Chondrocyte (in vitro differentiated cells): ENCODE measurements around the gene PICK1. TPM values are rescaled to one million over a fixed set of nuclear protein-coding genes. Genes with fewer than 3 reads are reported as not detected.

Experiments used
- DNase-seq: peaks from one replicate; pipeline ENCODE4 v3.0.0; 2021; ENCODE audit warnings: mixed read lengths, low spot score
- H3K27ac Mint-ChIP-seq: one replicate; pipeline ENCODE4 v1.8.0; 2021; ENCODE audit warnings: mild to moderate bottlenecking, moderate library complexity, mixed read lengths; ENCODE audit not compliant: unreplicated experiment
- H3K27me3 Mint-ChIP-seq: 2 replicates; pipeline ENCODE4 v1.8.0; 2021; ENCODE audit warnings: low read depth, mixed read lengths
- H3K36me3 Mint-ChIP-seq: 2 replicates; pipeline ENCODE4 v1.8.0; 2021; ENCODE audit warnings: low read depth, mixed read lengths
- H3K4me1 Mint-ChIP-seq: 2 replicates; pipeline ENCODE4 v1.8.0; 2021; ENCODE audit warnings: low read depth, mild to moderate bottlenecking, mixed read lengths
- H3K4me3 Mint-ChIP-seq: one replicate; pipeline ENCODE4 v1.8.0; 2021; ENCODE audit warnings: mild to moderate bottlenecking, moderate library complexity, mixed read lengths; ENCODE audit not compliant: unreplicated experiment
- H3K9me3 Mint-ChIP-seq: 2 replicates; pipeline ENCODE4 v1.8.0; 2021; ENCODE audit warnings: low read depth, mixed read lengths
- total RNA-seq: library from RNA; stranded (reverse); gene quantifications from 3 replicates; pipeline ENCODE4 v1.2.1, GENCODE V29; 2021
- TF ChIP-seq, protein P1 (sequence below): fragments of 200-600 bp; sonication (generic); IDR thresholded peaks from 2 replicates; pipeline ENCODE4 v1.5.0; 2021; ENCODE audit warnings: antibody characterized with exemption, mild to moderate bottlenecking, moderate library complexity

The PICK1 gene
- total RNA-seq, 1 donor from 2014 or later = 13.5 TPM

DNA sequence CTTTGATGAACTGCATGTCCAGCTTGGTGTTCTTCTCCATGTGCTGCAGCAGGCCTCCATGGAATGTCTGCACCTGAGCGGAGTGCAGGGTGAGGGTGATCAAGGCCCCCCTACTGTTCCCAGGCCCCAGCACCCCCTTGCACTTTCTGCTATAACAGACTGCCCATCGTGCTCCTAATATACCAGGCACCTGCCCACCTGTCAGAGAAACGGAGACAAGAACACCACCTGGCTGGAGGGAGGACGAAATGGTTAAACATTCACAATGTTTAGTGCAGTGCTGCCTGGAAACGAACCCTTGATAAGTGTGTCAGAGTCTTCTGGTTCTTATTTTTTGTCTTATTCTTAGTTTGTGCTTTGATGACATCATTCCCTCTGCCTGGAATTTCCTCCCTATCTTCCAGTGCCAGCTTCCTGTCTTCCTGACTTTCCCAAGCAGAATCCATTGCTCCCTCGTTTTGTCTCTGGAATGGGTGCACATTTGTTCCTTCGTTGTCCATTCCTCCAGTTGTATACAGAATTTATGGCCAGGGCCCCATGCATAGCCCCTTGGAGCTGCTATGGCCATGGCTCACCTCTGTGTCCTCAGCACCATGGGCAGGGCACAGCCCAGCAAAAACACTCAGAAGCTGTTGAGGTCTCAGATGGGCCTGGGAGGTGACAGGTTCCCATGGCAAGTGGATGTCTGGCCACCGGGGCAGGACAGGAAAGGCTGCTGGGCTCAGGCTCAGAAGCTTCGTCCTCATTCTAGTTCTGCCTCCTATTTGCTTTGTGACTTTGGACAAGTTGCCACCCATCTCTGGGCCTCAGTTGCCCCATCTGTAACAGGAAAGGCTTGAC lies 41.4 kb downstream of the PICK1 start:
- Mint-ChIP-seq H3K27ac (no peak overlapping the region), H3K27me3 (no peaks in the 10 kb centered on the region), H3K4me1 (peaks cover 15% of the 10 kb centered on the region)

DNA sequence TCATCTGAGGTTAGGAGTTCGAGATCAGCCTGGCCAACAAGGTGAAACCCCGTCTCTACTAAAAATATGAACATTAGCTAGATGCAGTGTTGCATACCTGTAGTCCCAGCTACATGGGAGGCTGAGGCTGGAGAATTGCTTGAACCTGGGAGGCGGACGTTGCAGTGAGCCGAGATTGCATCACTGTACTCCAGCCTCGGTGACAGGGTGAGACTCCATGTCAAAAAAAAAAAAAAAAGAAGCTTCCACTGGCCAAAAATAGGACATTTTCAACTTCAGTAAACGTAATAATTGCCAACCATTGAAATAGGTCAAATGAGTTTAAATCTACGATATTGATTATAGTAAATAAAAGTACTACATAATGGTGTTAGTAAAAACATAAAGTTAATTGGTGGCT lies 46.4 kb downstream of the PICK1 start:
- no peak for DNase-seq
- Mint-ChIP-seq H3K9me3 (no peaks in the 10 kb centered on the region), H3K4me3 (no peak overlapping the region), H3K27me3 (no peaks in the 10 kb centered on the region), H3K36me3 (no peaks in the 10 kb centered on the region), H3K4me1 (peaks cover 4% of the 10 kb centered on the region), H3K27ac (no peak overlapping the region)
- TF ChIP-seq, protein P1, sequence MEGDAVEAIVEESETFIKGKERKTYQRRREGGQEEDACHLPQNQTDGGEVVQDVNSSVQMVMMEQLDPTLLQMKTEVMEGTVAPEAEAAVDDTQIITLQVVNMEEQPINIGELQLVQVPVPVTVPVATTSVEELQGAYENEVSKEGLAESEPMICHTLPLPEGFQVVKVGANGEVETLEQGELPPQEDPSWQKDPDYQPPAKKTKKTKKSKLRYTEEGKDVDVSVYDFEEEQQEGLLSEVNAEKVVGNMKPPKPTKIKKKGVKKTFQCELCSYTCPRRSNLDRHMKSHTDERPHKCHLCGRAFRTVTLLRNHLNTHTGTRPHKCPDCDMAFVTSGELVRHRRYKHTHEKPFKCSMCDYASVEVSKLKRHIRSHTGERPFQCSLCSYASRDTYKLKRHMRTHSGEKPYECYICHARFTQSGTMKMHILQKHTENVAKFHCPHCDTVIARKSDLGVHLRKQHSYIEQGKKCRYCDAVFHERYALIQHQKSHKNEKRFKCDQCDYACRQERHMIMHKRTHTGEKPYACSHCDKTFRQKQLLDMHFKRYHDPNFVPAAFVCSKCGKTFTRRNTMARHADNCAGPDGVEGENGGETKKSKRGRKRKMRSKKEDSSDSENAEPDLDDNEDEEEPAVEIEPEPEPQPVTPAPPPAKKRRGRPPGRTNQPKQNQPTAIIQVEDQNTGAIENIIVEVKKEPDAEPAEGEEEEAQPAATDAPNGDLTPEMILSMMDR = no peak

More for the DNA sequence above, 41.4 kb downstream of the PICK1 start:
- Mint-ChIP-seq H3K36me3 (no peaks in the 10 kb centered on the region), H3K4me3 (no peak overlapping the region), H3K9me3 (no peaks in the 10 kb centered on the region)
- DNase-seq = no peak
- TF ChIP-seq, protein P1 = no peak

DNA sequence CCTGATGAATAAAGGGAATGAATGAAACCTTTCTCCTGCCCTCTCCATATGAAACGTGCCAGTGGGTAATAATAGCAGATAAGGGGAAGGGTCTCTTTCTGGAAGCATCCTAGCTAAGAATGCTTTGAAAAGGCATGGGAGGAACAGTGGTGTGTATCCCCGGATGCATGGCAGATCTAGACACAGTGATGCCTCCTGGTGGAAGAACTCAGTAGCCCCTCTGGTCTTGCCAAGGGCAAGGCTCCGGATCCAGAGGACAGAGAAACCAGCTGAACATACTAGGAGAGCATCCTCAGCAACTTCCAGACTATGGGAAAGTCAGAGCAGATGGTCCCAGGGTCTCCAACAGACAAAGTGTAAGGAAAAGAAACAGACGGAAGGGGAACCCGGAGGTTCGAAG lies 46.9 kb downstream of the PICK1 start:
- no peaks in the 10 kb centered on the region for H3K36me3 Mint-ChIP-seq
- no peak for DNase-seq
- no peaks in the 10 kb centered on the region for H3K4me1 Mint-ChIP-seq
- TF ChIP-seq, protein P1 = peak; percentile 59
- no peak overlapping the region for H3K4me3 Mint-ChIP-seq
- no peaks in the 10 kb centered on the region for H3K9me3 Mint-ChIP-seq
- H3K27me3 Mint-ChIP-seq = no peaks in the 10 kb centered on the region
- no peak overlapping the region for H3K27ac Mint-ChIP-seq

DNA sequence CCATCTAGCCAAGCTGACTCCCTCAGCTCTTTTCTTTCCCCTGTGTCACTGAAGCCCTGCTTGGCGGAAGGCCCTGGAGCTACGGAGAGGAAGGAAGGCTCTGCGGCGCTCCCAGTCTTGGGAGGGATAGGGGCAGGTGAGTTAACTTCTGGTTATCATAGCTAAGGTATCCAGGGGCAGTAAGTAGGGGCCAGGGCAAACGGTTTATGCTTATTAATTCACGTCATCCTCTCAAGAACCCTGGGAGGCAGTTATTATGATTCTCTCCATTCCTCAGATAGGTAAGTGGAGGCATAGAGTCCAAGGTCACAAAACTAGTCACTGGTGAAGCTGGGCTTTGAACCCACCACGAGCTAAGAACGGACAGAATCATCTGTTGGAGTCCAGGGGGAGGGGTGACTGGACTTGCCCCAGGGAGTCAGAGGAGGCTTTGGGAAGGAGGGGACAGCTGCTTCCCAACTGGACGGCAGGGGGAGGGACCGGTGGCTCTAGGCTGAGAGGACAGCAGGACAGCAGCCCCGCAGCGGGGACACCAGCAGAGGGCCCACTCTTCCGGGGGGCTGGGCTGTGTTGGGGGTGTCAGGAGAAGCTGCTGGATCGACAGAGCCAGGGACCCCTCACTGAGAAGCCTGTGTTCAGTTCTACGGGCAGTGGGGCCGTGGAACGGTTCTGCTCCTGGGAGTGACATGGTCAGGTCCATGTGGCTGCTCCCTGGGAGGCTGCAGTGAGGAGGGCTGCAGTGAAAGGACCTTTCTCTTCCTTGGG lies 49.8 kb downstream of the PICK1 start:
- no peaks in the 10 kb centered on the region for H3K27me3 Mint-ChIP-seq
- no peaks in the 10 kb centered on the region for H3K9me3 Mint-ChIP-seq
- H3K4me1 Mint-ChIP-seq = no peaks in the 10 kb centered on the region
- H3K4me3 Mint-ChIP-seq = no peak overlapping the region
- no peak for DNase-seq
- TF ChIP-seq, protein P1 = no peak
- no peaks in the 10 kb centered on the region for H3K36me3 Mint-ChIP-seq
- no peak overlapping the region for H3K27ac Mint-ChIP-seq

DNA sequence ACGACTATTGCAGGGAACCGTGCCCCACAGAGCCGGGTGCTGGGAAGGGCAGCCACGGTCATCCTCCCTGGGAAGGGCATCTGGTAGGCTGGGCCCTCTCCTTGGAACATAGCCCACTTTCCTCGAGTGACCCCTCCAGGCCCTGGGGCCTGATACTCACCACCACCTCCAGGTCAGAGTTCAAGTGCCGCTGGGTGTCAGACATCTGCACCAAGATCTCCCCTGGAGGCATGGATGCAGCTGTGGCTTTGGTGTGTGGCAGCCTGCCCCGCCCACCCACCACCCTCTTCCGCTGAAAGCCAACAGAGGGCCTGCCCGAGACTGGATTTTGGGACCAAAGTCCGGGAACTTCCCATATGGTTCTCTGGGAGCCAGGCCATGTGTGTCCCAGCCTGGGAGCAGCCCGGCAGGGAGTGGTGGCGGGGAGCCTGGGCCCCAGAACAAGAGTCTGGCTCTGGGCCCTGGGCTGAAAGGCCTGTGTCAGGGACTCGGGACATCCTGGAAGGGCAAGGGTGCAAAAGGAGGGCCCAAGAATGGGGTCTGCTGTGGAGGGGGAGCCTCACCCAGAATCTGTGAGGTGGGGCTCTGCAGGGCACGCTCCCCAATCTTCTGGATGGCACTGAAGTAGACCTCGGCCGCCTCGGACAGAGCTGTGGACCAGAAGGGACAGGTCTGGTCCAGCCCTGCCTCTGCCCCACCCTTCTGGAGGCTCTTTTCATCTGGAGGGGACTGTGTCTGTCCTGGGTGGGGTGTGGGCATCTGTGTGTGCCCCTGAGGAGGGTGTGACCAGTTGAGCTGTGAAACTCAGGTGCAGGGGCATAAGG lies 50.7 kb downstream of the PICK1 start:
- no peak for DNase-seq
- Mint-ChIP-seq H3K27me3 (no peaks in the 10 kb centered on the region), H3K4me1 (no peaks in the 10 kb centered on the region), H3K4me3 (no peak overlapping the region), H3K9me3 (no peaks in the 10 kb centered on the region), H3K27ac (no peak overlapping the region), H3K36me3 (peaks cover 2% of the 10 kb centered on the region)
- TF ChIP-seq, protein P1 = no peak
